ENCODE results near the gene FLOT2. TPM values are rescaled to one million over a fixed set of nuclear protein-coding genes. Genes with fewer than 3 reads are reported as not detected.

FLOT2 gene
- total and polyA plus RNA-seq, 5 donors from 2014 or later, result 167 to 345 (median 299) TPM

DNA sequence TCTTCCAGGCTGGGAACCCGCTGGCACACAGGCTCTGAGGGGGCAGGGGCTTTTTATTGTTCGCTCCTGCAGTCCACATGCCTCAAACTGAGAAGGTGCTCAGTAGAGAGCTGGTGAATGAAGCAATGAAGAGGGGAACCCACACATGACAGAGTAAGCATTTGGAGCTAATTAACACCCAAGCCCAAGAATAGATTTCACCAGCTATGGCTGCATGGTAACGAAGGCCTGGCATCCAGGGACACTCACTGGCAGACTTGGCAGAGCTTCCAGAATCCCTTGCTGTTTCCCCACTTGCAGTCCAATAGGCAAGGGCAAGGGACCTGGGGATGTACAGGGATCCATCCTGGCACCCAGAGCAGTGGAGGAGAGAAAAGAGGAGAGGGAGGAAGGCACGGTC is 12.2 kb downstream of the FLOT2 start:
- ATAC-seq (ENCODE audit: low read depth in 2 of 2) (no peak), DNase-seq (no peak)
- Histone ChIP-seq H3K4me1 (ENCODE audit: control insufficient read depth, insufficient read depth, low read length, poor library complexity, severe bottlenecking) (peaks cover 6% of the 10 kb centered on the region), H3K4me3 (ENCODE audit: low read depth, low read length) (no peak overlapping the region), H3K9me3 (ENCODE audit: control insufficient read depth in 2 of 2, low read length in 2 of 2) (no peaks in the 10 kb centered on the region), H3K27me3 (ENCODE audit: control insufficient read depth, insufficient read depth, low read length) (no peaks in the 10 kb centered on the region), H3K36me3 (ENCODE audit: control insufficient read depth, insufficient read depth, low read length) (peaks cover 73% of the 10 kb centered on the region), H3K27ac (ENCODE audit: insufficient read depth, low read length, poor library complexity, severe bottlenecking) (no peak overlapping the region)
- Mint-ChIP-seq H3K27ac (peak overlapping the region in 2 of 3 donors; percentile 55 to 86), H3K4me3 (no peak overlapping the region), H3K4me1 (peaks cover 0 to 38% (median 7%) of the 10 kb centered on the region in 4 donors), H3K36me3 (peaks cover 32% of the 10 kb centered on the region), H3K9me3 (no peaks in the 10 kb centered on the region), H3K27me3 (no peaks in the 10 kb centered on the region)

DNA sequence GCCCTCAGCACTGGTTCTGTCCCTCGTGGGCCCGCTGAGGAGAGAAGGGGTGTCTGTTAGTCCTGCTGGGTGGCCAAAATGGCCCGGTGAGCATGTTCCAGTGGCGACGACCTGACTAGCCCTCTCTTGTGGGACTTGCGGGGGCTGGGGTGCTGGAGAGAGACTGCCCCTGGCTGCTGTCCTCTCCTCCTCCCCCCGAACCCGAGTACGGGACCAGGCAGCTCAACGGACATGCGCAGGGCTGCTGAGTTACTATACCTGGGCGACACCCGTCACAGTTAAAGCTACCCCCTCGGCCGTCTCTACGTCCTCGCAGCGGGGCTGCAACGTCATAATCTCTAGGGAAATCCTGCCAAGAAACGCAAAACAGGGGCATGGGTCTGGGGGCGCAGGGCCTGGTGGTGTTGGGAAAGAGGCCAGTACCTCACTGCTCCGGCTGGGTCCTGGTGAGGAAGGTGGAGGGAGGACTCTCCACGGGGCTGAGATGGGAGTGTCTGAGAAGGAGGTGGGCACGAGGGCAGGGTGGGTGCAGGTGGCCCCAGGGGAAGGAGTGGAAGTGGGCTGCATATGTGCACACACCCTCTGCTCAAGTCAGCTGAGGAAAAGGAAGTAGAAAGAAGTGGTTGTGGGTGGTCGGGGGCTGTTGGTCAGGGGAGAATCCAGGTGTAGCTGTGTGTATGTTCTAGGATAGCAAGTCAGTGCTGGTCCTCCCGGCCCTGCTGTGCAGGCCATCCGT is 13.4 kb downstream of the FLOT2 start:
- Mint-ChIP-seq H3K4me1 (peaks cover 0 to 30% (median 6%) of the 10 kb centered on the region in 4 donors), H3K36me3 (peaks cover 35% of the 10 kb centered on the region), H3K9me3 (no peaks in the 10 kb centered on the region), H3K27ac (no peak overlapping the region), H3K27me3 (no peaks in the 10 kb centered on the region), H3K4me3 (no peak overlapping the region)
- Histone ChIP-seq H3K4me3 (ENCODE audit: low read depth, low read length) (no peak overlapping the region), H3K27ac (ENCODE audit: insufficient read depth, low read length, poor library complexity, severe bottlenecking) (no peak overlapping the region), H3K27me3 (ENCODE audit: control insufficient read depth, insufficient read depth, low read length) (no peaks in the 10 kb centered on the region), H3K36me3 (ENCODE audit: control insufficient read depth, insufficient read depth, low read length) (peaks cover 86% of the 10 kb centered on the region), H3K4me1 (ENCODE audit: control insufficient read depth, insufficient read depth, low read length, poor library complexity, severe bottlenecking) (no peaks in the 10 kb centered on the region), H3K9me3 (ENCODE audit: control insufficient read depth in 2 of 2, low read length in 2 of 2) (no peaks in the 10 kb centered on the region)
- ATAC-seq (ENCODE audit: low read depth in 2 of 2), result no peak
- no peak for DNase-seq

DNA sequence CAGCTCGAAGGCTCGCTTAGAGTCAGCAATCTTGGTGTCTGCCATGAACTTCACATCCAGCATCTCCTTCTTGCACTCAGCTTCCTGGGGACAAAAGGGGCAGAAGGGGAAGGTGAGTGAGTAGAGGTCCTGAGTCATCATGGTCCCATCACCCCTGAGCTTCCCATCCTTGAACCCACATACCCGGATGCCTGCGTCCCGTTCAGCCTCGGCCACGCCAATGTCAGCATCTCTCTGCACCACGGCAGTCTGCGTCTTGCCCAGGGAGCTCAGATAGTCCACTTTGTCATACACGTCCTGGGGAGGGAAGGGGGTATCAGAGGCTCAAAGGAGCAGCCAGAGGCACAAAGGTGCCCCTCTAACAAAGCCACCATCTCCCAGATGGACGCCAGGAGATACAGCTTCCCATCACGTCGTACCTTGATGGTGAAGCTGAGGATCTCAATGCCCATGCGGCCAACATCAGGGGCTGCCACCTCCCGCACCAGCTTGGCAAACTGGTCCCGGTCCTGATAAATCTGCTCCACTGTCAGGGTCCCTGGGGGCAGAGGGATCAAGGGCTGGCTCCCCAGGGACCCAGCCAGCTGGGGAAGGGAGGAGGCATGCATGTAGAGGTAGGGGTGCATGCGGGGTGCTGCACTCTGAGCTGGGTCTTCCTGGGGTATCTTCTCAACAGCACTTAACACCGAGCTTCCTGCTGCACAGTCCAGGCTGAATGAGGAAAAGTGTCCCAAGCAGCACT is 15.2 kb downstream of the FLOT2 start:
- no peak overlapping the region for H3K27ac Mint-ChIP-seq
- no peak overlapping the region for H3K4me3 Mint-ChIP-seq
- peaks cover 42% of the 10 kb centered on the region for H3K36me3 Mint-ChIP-seq
- Histone ChIP-seq H3K9me3 (ENCODE audit: control insufficient read depth in 2 of 2, low read length in 2 of 2) (no peaks in the 10 kb centered on the region), H3K36me3 (ENCODE audit: control insufficient read depth, insufficient read depth, low read length) (peaks cover 75% of the 10 kb centered on the region), H3K4me1 (ENCODE audit: control insufficient read depth, insufficient read depth, low read length, poor library complexity, severe bottlenecking) (no peaks in the 10 kb centered on the region), H3K27ac (ENCODE audit: insufficient read depth, low read length, poor library complexity, severe bottlenecking) (no peak overlapping the region), H3K4me3 (ENCODE audit: low read depth, low read length) (no peak overlapping the region), H3K27me3 (ENCODE audit: control insufficient read depth, insufficient read depth, low read length) (no peaks in the 10 kb centered on the region)
- no peaks in the 10 kb centered on the region for H3K9me3 Mint-ChIP-seq
- peaks cover 0 to 21% (median 5%) of the 10 kb centered on the region in 4 donors for H3K4me1 Mint-ChIP-seq
- H3K27me3 Mint-ChIP-seq, result no peaks in the 10 kb centered on the region
- ATAC-seq (ENCODE audit: low read depth in 2 of 2), result no peak
- no peak for DNase-seq

- no peak for ATAC-seq (ENCODE audit: low read depth in 2 of 2)
- no peak overlapping the region for H3K4me3 Mint-ChIP-seq
- no peaks in the 10 kb centered on the region for H3K27me3 Mint-ChIP-seq
- no peaks in the 10 kb centered on the region for H3K4me1 ChIP-seq (ENCODE audit: control insufficient read depth, insufficient read depth, low read length, poor library complexity, severe bottlenecking)
- peaks cover 42% of the 10 kb centered on the region for H3K36me3 Mint-ChIP-seq
- DNase-seq, result no peak
- no peaks in the 10 kb centered on the region for H3K9me3 ChIP-seq (ENCODE audit: control insufficient read depth in 2 of 2, low read length in 2 of 2)
- H3K9me3 Mint-ChIP-seq, result no peaks in the 10 kb centered on the region
- H3K4me1 Mint-ChIP-seq, result peaks cover 0 to 17% (median 5%) of the 10 kb centered on the region in 4 donors
- H3K36me3 ChIP-seq (ENCODE audit: control insufficient read depth, insufficient read depth, low read length), result peaks cover 71% of the 10 kb centered on the region
- H3K27ac Mint-ChIP-seq, result no peak overlapping the region
- H3K27ac ChIP-seq (ENCODE audit: insufficient read depth, low read length, poor library complexity, severe bottlenecking), result no peak overlapping the region
- no peak overlapping the region for H3K4me3 ChIP-seq (ENCODE audit: low read depth, low read length)
- H3K27me3 ChIP-seq (ENCODE audit: control insufficient read depth, insufficient read depth, low read length), result no peaks in the 10 kb centered on the region
Observed at GRCh38 chr17:28881533-28882056, 15.9 kb downstream of the FLOT2 start.

DNA sequence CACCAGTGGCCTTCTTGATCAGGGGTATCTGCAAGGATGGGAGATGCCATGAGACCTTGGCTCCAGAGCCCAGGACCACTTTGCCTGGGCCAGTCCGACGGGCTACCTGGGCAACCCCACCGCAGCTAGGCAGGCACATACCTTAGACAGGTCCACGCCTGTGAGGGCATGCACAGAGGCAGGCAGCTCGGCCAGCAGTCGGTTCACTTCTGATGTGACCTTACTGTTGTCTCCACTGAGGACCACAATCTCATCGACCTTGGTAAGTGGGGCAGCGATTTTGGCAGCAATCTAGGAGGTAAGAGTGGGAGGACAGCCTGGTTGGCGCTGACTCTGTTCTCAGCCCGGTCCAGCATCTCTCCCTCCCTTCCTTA is 17.0 kb downstream of the FLOT2 start:
- no peak for ATAC-seq (ENCODE audit: low read depth in 2 of 2)
- H3K4me3 Mint-ChIP-seq, result no peak overlapping the region
- no peak overlapping the region for H3K27ac Mint-ChIP-seq

GRCh38 chr17:28879886-28880571 is 17.5 kb downstream of the FLOT2 start:
- peaks cover 0 to 9% (median 5%) of the 10 kb centered on the region in 4 donors for H3K4me1 Mint-ChIP-seq
- H3K9me3 Mint-ChIP-seq, result no peaks in the 10 kb centered on the region
- H3K27me3 Mint-ChIP-seq, result no peaks in the 10 kb centered on the region
- no peak overlapping the region for H3K27ac ChIP-seq (ENCODE audit: insufficient read depth, low read length, poor library complexity, severe bottlenecking)
- ATAC-seq (ENCODE audit: low read depth in 2 of 2), result no peak
- no peaks in the 10 kb centered on the region for H3K4me1 ChIP-seq (ENCODE audit: control insufficient read depth, insufficient read depth, low read length, poor library complexity, severe bottlenecking)
- no peaks in the 10 kb centered on the region for H3K9me3 ChIP-seq (ENCODE audit: control insufficient read depth in 2 of 2, low read length in 2 of 2)
- no peak overlapping the region for H3K4me3 ChIP-seq (ENCODE audit: low read depth, low read length)
- DNase-seq, result no peak
- H3K4me3 Mint-ChIP-seq, result no peak overlapping the region
- peaks cover 56% of the 10 kb centered on the region for H3K36me3 ChIP-seq (ENCODE audit: control insufficient read depth, insufficient read depth, low read length)
- H3K27me3 ChIP-seq (ENCODE audit: control insufficient read depth, insufficient read depth, low read length), result no peaks in the 10 kb centered on the region
- peaks cover 37% of the 10 kb centered on the region for H3K36me3 Mint-ChIP-seq
- H3K27ac Mint-ChIP-seq, result peak overlapping the region in 1 of 3 donors; percentile 90

More for the DNA sequence above, 17.0 kb downstream of the FLOT2 start:
- H3K27me3 Mint-ChIP-seq, result no peaks in the 10 kb centered on the region
- no peak overlapping the region for H3K27ac ChIP-seq (ENCODE audit: insufficient read depth, low read length, poor library complexity, severe bottlenecking)
- no peak for DNase-seq
- H3K27me3 ChIP-seq (ENCODE audit: control insufficient read depth, insufficient read depth, low read length), result no peaks in the 10 kb centered on the region
- no peaks in the 10 kb centered on the region for H3K9me3 ChIP-seq (ENCODE audit: control insufficient read depth in 2 of 2, low read length in 2 of 2)
- no peaks in the 10 kb centered on the region for H3K9me3 Mint-ChIP-seq
- H3K36me3 ChIP-seq (ENCODE audit: control insufficient read depth, insufficient read depth, low read length), result peaks cover 62% of the 10 kb centered on the region
- H3K4me1 ChIP-seq (ENCODE audit: control insufficient read depth, insufficient read depth, low read length, poor library complexity, severe bottlenecking), result no peaks in the 10 kb centered on the region
- H3K4me3 ChIP-seq (ENCODE audit: low read depth, low read length), result no peak overlapping the region
- peaks cover 0 to 15% (median 5%) of the 10 kb centered on the region in 4 donors for H3K4me1 Mint-ChIP-seq
- H3K36me3 Mint-ChIP-seq, result peaks cover 42% of the 10 kb centered on the region

GRCh38 chr17:28878981-28879380 is 18.6 kb downstream of the FLOT2 start:
- Histone ChIP-seq H3K4me3 (ENCODE audit: low read depth, low read length) (no peak overlapping the region), H3K27ac (ENCODE audit: insufficient read depth, low read length, poor library complexity, severe bottlenecking) (no peak overlapping the region), H3K36me3 (ENCODE audit: control insufficient read depth, insufficient read depth, low read length) (peaks cover 46% of the 10 kb centered on the region), H3K27me3 (ENCODE audit: control insufficient read depth, insufficient read depth, low read length) (no peaks in the 10 kb centered on the region), H3K4me1 (ENCODE audit: control insufficient read depth, insufficient read depth, low read length, poor library complexity, severe bottlenecking) (no peaks in the 10 kb centered on the region), H3K9me3 (ENCODE audit: control insufficient read depth in 2 of 2, low read length in 2 of 2) (no peaks in the 10 kb centered on the region)
- Mint-ChIP-seq H3K4me1 (peaks cover 0 to 7% (median 3%) of the 10 kb centered on the region in 4 donors), H3K27ac (no peak overlapping the region), H3K36me3 (peaks cover 29% of the 10 kb centered on the region), H3K4me3 (no peak overlapping the region), H3K27me3 (no peaks in the 10 kb centered on the region), H3K9me3 (no peaks in the 10 kb centered on the region)
- peak in 1 of 3 donors; percentile 28 for DNase-seq
- no peak for ATAC-seq (ENCODE audit: low read depth in 2 of 2)

Data from CD4-positive, CD25-positive, alpha-beta regulatory T cell (primary cell).